H1 (cell line): Measurements from ENCODE around the gene AIG1. TPM values are rescaled to one million over a fixed set of nuclear protein-coding genes. Genes with fewer than 3 reads are reported as not detected.

Experiments
- JUND ChIP-seq: IDR thresholded peaks from 2 replicates; pipeline ENCODE4 v1.6.1; 2011; ENCODE audit warnings: mild to moderate bottlenecking, improper control_type of control experiment, low read length
- MAFK ChIP-seq: IDR thresholded peaks from 2 replicates; pipeline ENCODE4 v1.6.1; 2012; ENCODE audit warnings: low read depth, mild to moderate bottlenecking, improper control_type of control experiment, low read length
- POU5F1 ChIP-seq: IDR thresholded peaks from 2 replicates; pipeline ENCODE4 v1.6.1; 2011; ENCODE audit warnings: low read depth, mild to moderate bottlenecking, low read length, moderate library complexity
- polyA plus RNA-seq, 7 experiments: library from polyadenylated mRNA; depleted of rRNA in 3 of 7; stranded (reverse) in 5 of 7; unstranded in 2 of 7; fragments of >200 nt in 5 of 7; fragments of 200-250 nt in 2 of 7; gene quantifications; 1 replicate in 5 of 7; 2 replicates in 1 of 7; 4 replicates in 1 of 7; pipeline versions ENCODE4 v1.2.1 to v1.2.3, GENCODE V29; 2011 to 2013; ENCODE audit warnings: missing spikeins in 2 of 7, mixed read lengths in 2 of 7
- total RNA-seq: library from RNA; stranded (reverse); fragmentation: NEBNext Ultra II Directional; extraction: Animal tissue kit (Norgen Biotek cat#: 25700); gene quantifications from 2 replicates; pipeline ENCODE4 v1.2.1, GENCODE V29; 2021

AIG1 gene
- total and polyA plus RNA-seq, 2 of the 8 experiments (the other 6 are each of a cell fraction or from before 2014, with no cell fraction given), result 56.6 to 58.4 TPM

DNA sequence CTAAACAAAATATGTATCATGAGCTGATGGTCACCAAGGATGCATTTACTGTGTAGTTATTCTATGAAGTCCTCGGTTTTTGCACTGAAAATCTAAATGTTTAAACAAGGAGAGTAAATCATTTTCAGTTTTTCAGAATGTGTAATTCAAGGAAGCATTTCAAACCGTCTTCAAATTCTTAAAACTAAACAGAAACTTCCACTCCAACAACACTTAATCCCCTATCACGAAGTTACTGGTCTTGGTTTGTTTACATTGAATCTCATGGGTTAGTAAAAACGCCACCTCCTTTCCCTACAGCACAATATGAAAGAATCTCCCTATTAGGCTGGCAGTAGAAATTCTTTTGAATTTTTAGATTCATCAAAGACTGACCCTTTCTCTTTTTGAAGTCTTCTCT lies 192.9 kb downstream of the AIG1 start (continued):
- no peak for TF ChIP-seq POU5F1
- TF ChIP-seq MAFK, result no peak
- no peak for TF ChIP-seq JUND
